HepG2 (cell line): Measurements from ENCODE around the gene SH3BP2. TPM values are rescaled to one million over a fixed set of nuclear protein-coding genes. Genes with fewer than 3 reads are reported as not detected.

Experiments used
- DNMT1 ChIP-seq: sonication (generic); formaldehyde crosslinking; IDR thresholded peaks from 2 replicates; pipeline ENCODE4 v1.5.1; 2020; ENCODE audit warnings: mild to moderate bottlenecking, missing genetic modification reagents
- HCFC1 ChIP-seq: fragments of 150-350 bp; IDR thresholded peaks from 2 replicates; pipeline ENCODE4 v1.6.1; 2014; ENCODE audit warnings: low read depth, low read length
- MIER2 ChIP-seq: IDR thresholded peaks from 2 replicates; pipeline ENCODE4 v1.6.1; 2016; ENCODE audit warnings: missing biosample characterization, missing genetic modification reagents
- ZBTB21 ChIP-seq: sonication (generic); formaldehyde crosslinking; IDR thresholded peaks from 2 replicates; pipeline ENCODE4 v1.4.0; 2020; ENCODE audit warnings: missing genetic modification reagents
- ZFP90 ChIP-seq: sonication (generic); formaldehyde crosslinking; IDR thresholded peaks from 2 replicates; pipeline ENCODE4 v1.8.0; 2022; ENCODE audit warnings: missing genetic modification reagents, mild to moderate bottlenecking, inconsistent platforms, borderline replicate concordance
- ZNF335 ChIP-seq: sonication (generic); formaldehyde crosslinking; IDR thresholded peaks from 2 replicates; pipeline ENCODE4 v1.4.0; 2020; ENCODE audit warnings: missing genetic modification reagents
- ZNF550 ChIP-seq: sonication (generic); formaldehyde crosslinking; IDR thresholded peaks from 2 replicates; pipeline ENCODE4 v1.4.0; 2020; ENCODE audit warnings: mild to moderate bottlenecking, missing genetic modification reagents, borderline replicate concordance
- ZNF563 ChIP-seq: sonication (generic); formaldehyde crosslinking; IDR thresholded peaks from 2 replicates; pipeline ENCODE4 v1.8.0; 2022; ENCODE audit warnings: mild to moderate bottlenecking, moderate library complexity, missing genetic modification reagents
- ZNF629 ChIP-seq: sonication (generic); formaldehyde crosslinking; conservative IDR thresholded peaks from 2 replicates; pipeline ENCODE4 v1.5.0; 2020; ENCODE audit warnings: missing genetic modification reagents
- ZNF773 ChIP-seq: sonication (generic); formaldehyde crosslinking; IDR thresholded peaks from 2 replicates; pipeline ENCODE4 v1.4.0; 2020; ENCODE audit warnings: missing genetic modification reagents, borderline replicate concordance
- polyA plus RNA-seq, 8 experiments: library from polyadenylated mRNA; depleted of rRNA in 3 of 8; stranded (reverse) in 7 of 8; unstranded in 1 of 8; fragments of >200 nt; fragmentation: Illumina TruSeq in 4 of 8; extraction: Trizol in 4 of 8; gene quantifications; 2 replicates each; pipeline versions ENCODE4 v1.2.1 to v1.2.3, GENCODE V29; 2011 to 2016; ENCODE audit warnings: low read depth in 4 of 8, missing spikeins in 1 of 8, mixed read lengths in 1 of 8; ENCODE audit not compliant: insufficient read depth in 1 of 8
- total RNA-seq, 5 experiments: library from RNA; depleted of rRNA; stranded (reverse); fragments of >200 nt; fragmentation: Illumina TruSeq; extraction: Trizol; gene quantifications; 2 replicates each; pipeline ENCODE4 v1.2.3, GENCODE V29; 2016; ENCODE audit warnings: low read depth in 1 of 5
- TF ChIP-seq, protein P1 (sequence below): sonication (generic); formaldehyde crosslinking; IDR thresholded peaks from 2 replicates; pipeline ENCODE4 v1.4.0; 2020; ENCODE audit warnings: mild to moderate bottlenecking, missing genetic modification reagents
- TF ChIP-seq, protein P2 (sequence below): sonication (generic); formaldehyde crosslinking; IDR thresholded peaks from 2 replicates; pipeline ENCODE4 v1.4.0; 2020; ENCODE audit warnings: missing genetic modification reagents

Gene SH3BP2
- total and polyA plus RNA-seq, 2 of the 13 experiments (the other 11 are each of a cell fraction or from before 2014, with no cell fraction given): 16.9 to 34.5 TPM

DNA sequence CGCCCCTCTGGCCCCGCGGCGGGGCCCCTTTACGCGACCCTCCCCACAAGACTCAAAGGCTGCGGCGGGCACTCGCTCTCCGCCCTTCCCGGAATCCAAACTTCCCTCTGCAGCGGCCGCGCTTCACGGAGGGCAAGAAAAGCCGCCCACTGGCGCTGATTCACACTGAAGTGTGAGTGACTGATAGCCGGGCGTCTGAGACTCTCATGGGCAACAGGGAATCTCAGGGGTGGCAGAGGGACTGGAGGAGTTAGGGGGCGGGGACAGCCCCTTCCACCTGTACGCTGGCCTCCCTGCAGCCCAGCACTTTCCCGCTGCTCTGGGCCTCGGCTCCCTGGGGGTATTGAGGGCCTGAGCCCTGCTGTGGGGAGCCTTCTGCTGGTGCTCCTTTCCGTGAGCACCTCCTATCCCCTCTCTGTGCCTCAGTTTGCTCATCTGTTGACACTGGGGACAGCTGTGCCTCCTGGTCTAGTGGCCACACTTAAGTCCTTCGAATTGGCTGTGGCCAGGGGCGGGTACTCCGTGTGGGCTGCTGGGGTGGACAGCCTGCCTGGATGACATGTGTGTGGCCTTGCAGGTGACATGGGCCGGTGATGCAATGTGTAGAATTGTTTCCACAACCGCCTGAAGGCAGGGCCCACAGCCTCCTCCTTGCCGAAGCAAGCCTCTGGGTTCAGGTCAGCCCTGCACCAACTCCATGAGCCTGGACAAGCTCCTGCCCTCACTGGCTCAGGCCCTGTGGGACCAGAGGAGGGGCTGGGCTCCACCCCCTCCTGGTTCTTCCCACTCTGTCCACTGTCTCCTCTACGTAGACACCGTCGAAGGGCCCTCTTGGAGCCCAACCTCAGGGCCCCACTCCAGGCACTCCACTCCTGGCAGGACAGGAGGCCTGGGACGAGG, 951 bp downstream of the SH3BP2 start (continued):
- TF ChIP-seq ZNF335 (CRISPR knock-in tag) (no peak), ZFP90 (no peak), DNMT1 (no peak), MIER2 (no peak), ZNF550 (no peak), ZBTB21 (peak; percentile 18; the same call in 1 of the 2 replicates), ZNF773 (no peak), ZNF563 (CRISPR knock-in tag) (peak; percentile 70; the same call in 1 of the 2 replicates), HCFC1 (no peak), ZNF629 (CRISPR knock-in tag) (peak; percentile 14; the same call in 1 of the 2 replicates)
- TF ChIP-seq, protein P1, sequence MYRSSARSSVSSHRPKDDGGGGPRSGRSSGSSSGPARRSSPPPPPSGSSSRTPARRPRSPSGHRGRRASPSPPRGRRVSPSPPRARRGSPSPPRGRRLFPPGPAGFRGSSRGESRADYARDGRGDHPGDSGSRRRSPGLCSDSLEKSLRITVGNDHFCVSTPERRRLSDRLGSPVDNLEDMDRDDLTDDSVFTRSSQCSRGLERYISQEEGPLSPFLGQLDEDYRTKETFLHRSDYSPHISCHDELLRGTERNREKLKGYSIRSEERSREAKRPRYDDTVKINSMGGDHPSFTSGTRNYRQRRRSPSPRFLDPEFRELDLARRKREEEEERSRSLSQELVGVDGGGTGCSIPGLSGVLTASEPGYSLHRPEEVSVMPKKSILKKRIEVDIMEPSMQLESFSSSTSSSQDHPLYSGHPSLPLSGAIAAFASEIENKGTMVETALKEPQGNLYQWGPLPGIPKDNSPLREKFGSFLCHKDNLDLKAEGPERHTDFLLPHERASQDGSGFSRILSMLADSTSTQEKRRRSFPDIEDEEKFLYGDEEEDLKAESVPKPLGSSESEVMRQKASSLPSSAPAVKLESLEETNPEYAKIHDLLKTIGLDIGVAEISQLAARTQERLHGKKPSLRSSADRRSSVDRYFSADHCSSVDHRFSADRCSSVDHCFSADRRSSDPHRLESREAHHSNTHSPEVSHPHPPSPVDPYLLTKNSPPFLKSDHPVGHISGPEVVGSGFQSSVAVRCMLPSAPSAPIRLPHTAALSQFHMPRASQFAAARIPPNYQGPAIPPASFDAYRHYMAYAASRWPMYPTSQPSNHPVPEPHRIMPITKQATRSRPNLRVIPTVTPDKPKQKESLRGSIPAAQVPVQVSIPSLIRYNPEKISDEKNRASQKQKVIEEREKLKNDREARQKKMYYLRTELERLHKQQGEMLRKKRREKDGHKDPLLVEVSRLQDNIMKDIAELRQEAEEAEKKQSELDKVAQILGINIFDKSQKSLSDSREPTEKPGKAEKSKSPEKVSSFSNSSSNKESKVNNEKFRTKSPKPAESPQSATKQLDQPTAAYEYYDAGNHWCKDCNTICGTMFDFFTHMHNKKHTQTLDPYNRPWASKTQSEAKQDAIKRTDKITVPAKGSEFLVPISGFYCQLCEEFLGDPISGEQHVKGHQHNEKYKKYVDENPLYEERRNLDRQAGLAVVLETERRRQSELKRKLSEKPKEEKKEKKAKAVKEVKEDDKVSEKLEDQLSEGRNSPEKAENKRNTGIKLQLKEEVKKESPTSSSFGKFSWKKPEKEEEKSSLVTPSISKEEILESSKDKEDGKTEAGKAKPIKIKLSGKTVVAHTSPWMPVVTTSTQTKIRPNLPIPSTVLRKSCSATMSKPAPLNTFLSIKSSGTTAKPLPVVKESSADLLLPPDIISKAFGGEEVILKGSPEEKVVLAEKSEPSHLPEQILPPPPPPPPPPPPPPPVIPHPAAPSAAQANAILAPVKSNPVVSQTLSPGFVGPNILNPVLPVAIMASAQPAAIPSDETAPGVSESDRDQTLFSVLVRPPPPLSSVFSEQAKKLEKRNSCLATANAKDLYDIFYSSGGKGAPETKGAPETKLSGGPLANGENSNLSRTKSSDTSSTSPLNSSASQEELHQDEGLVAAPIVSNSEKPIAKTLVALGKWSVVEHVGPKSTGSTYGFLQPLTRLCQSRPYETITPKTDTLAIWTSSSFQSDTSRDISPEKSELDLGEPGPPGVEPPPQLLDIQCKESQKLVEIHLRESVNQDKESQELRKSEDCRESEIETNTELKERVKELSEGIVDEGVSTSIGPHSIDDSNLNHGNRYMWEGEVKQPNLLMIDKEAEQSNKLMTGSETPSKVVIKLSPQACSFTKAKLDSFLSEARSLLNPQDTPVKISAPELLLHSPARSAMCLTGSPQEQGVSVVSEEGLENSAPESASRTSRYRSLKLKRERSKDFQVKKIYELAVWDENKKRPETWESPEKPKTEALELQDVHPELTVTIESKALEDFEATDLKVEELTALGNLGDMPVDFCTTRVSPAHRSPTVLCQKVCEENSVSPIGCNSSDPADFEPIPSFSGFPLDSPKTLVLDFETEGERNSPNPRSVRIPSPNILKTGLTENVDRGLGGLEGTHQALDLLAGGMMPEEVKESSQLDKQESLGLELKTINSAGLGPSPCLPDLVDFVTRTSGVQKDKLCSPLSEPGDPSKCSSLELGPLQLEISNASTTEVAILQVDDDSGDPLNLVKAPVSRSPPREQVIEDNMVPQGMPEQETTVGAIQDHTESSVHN (CRISPR knock-in tag): peak; percentile 73; the same call in 1 of the 2 replicates
- TF ChIP-seq, protein P2, sequence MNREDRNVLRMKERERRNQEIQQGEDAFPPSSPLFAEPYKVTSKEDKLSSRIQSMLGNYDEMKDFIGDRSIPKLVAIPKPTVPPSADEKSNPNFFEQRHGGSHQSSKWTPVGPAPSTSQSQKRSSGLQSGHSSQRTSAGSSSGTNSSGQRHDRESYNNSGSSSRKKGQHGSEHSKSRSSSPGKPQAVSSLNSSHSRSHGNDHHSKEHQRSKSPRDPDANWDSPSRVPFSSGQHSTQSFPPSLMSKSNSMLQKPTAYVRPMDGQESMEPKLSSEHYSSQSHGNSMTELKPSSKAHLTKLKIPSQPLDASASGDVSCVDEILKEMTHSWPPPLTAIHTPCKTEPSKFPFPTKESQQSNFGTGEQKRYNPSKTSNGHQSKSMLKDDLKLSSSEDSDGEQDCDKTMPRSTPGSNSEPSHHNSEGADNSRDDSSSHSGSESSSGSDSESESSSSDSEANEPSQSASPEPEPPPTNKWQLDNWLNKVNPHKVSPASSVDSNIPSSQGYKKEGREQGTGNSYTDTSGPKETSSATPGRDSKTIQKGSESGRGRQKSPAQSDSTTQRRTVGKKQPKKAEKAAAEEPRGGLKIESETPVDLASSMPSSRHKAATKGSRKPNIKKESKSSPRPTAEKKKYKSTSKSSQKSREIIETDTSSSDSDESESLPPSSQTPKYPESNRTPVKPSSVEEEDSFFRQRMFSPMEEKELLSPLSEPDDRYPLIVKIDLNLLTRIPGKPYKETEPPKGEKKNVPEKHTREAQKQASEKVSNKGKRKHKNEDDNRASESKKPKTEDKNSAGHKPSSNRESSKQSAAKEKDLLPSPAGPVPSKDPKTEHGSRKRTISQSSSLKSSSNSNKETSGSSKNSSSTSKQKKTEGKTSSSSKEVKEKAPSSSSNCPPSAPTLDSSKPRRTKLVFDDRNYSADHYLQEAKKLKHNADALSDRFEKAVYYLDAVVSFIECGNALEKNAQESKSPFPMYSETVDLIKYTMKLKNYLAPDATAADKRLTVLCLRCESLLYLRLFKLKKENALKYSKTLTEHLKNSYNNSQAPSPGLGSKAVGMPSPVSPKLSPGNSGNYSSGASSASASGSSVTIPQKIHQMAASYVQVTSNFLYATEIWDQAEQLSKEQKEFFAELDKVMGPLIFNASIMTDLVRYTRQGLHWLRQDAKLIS (CRISPR knock-in tag): no peak
